ENCODE data around the gene KRT33B.

- TF ChIP-seq ZNF274 (IDR thresholded peaks at IDR 0.05; ENCODE audit: low read depth, low read length) = no peak
- no peak for TF ChIP-seq SUZ12 (IDR thresholded peaks at IDR 0.05; ENCODE audit: extremely low read depth, insufficient read depth, insufficient read length)
These were observed 44.4 kb upstream of the KRT33B start for GRCh38 chr17:41413982-41414381.
